ENCODE measurements around the gene RPS15. TPM values are rescaled to one million over a fixed set of nuclear protein-coding genes. Genes with fewer than 3 reads are reported as not detected.
"Not testable (repeated sequence)": the region's sequence is repeated elsewhere in the genome, so short reads cannot be mapped to it uniquely, and the experiment has no call there.

RPS15 gene
- total RNA-seq, 1 donor = 1,183 TPM

DNA sequence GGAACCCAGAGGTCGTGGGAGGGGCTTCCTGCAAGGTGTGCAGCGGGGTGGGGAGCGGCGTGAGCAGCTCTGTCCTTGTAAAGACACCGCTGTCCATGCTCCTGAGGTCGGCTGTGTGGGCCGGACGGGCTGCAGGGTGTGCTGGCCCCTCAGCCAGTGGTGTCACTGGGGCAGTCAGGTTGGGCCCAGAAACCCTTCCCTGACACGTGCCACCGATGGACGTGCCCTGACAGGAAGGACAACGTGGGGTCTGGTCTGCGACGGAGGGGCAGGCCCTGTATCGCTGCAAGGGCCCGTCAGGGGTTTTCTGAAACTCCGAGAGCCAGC lies 4.2 kb upstream of the RPS15 start:
- H3K4me1 ChIP-seq (ENCODE audit: insufficient read depth, low read length) = peaks cover 7% of the 10 kb centered on the region
- no peaks in the 10 kb centered on the region for H3K9me3 ChIP-seq (ENCODE audit: low read depth, low read length)
- H3K27me3 ChIP-seq (ENCODE audit: insufficient read depth, low read length) = no peaks in the 10 kb centered on the region
- no peak overlapping the region for H3K4me3 ChIP-seq (ENCODE audit: low read length)

DNA sequence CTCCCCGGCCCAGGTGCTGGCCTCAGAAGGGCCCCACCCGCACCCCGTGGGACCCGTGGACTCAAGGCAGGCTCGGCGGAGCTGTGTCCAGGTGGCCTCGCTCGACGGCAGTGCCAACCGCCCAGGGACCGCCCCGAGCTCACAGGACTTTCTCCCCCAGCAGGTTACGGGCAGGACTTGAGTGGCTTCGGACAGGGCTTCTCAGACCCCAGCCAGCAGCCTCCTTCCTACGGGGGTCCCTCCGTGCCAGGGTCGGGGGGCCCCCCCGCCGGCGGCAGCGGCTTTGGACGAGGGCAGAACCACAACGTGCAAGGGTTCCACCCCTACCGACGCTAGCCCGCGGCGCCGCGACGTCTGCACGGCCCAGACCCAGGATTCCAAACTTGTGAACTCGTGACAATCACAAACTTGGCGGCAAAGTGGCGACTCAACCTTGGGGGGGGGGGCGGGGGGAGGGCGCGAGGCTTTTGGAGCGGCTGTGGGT lies 3.6 kb upstream of the RPS15 start:
- Histone ChIP-seq H3K4me3 (ENCODE audit: low read length) (no peak overlapping the region), H3K27me3 (ENCODE audit: insufficient read depth, low read length) (no peaks in the 10 kb centered on the region), H3K4me1 (ENCODE audit: insufficient read depth, low read length) (peaks cover 13% of the 10 kb centered on the region), H3K9me3 (ENCODE audit: low read depth, low read length) (no peaks in the 10 kb centered on the region)

DNA sequence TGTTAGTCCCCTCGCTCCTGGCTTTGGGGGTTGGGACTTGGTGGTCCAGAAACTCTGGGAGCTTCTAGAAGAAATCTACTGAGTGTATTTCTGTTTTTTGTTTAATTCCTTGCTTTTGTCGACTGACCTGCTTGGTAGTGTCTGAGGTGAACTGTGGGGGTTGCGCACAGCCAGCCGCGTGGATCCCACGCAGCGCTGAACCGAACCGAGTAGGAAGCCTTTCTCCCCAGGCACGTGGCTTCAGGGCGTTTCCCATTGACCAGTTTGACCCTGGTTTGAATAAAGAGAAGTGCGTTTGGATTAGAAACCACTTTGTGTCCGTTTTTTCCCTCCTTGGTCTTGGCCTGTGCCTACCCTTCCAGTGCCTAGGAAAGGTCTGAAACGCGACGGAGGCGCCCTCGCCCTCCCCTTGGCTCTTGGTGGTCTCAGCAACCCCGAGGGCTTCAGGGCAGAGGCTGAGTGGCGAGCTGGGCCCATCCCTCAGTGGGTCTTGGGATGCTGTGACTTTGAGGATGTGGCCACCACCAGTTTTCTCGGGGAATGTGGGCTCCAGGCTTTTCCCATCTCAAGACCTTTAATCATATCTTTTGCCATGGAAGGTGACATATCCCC lies 2.7 kb upstream of the RPS15 start:
- Histone ChIP-seq H3K4me1 (ENCODE audit: insufficient read depth, low read length) (peaks cover 18% of the 10 kb centered on the region), H3K27me3 (ENCODE audit: insufficient read depth, low read length) (no peaks in the 10 kb centered on the region), H3K4me3 (ENCODE audit: low read length) (no peak overlapping the region), H3K9me3 (ENCODE audit: low read depth, low read length) (no peaks in the 10 kb centered on the region)

GRCh38 chr19:1437609-1438008 lies 587 bp upstream of the RPS15 start:
- Histone ChIP-seq H3K4me1 (ENCODE audit: insufficient read depth, low read length) (peaks cover 24% of the 10 kb centered on the region), H3K9me3 (ENCODE audit: low read depth, low read length) (no peaks in the 10 kb centered on the region), H3K27me3 (ENCODE audit: insufficient read depth, low read length) (no peaks in the 10 kb centered on the region), H3K4me3 (ENCODE audit: low read length) (no peak overlapping the region)

GRCh38 chr19:1438933-1439354 lies 748 bp downstream of the RPS15 start:
- Histone ChIP-seq H3K27me3 (ENCODE audit: insufficient read depth, low read length) (no peaks in the 10 kb centered on the region), H3K4me3 (ENCODE audit: low read length) (peak overlapping the region; percentile 94), H3K9me3 (ENCODE audit: low read depth, low read length) (no peaks in the 10 kb centered on the region), H3K4me1 (ENCODE audit: insufficient read depth, low read length) (peaks cover 24% of the 10 kb centered on the region)

GRCh38 chr19:1439525-1440417 lies 1.6 kb downstream of the RPS15 start:
- H3K4me1 ChIP-seq (ENCODE audit: insufficient read depth, low read length) = peaks cover 28% of the 10 kb centered on the region
- H3K4me3 ChIP-seq (ENCODE audit: low read length); H3K27me3 ChIP-seq (ENCODE audit: insufficient read depth, low read length); H3K9me3 ChIP-seq (ENCODE audit: low read depth, low read length): not testable (repeated sequence)

GRCh38 chr19:1440418-1440801 lies 2.2 kb downstream of the RPS15 start:
- Histone ChIP-seq H3K9me3 (ENCODE audit: low read depth, low read length) (no peaks in the 10 kb centered on the region), H3K4me3 (ENCODE audit: low read length) (no peak overlapping the region), H3K27me3 (ENCODE audit: insufficient read depth, low read length) (no peaks in the 10 kb centered on the region), H3K4me1 (ENCODE audit: insufficient read depth, low read length) (peaks cover 34% of the 10 kb centered on the region)

- H3K4me3 ChIP-seq (ENCODE audit: low read length) = no peak overlapping the region
- H3K27me3 ChIP-seq (ENCODE audit: insufficient read depth, low read length) = no peaks in the 10 kb centered on the region
- peaks cover 37% of the 10 kb centered on the region for H3K4me1 ChIP-seq (ENCODE audit: insufficient read depth, low read length)
- H3K9me3 ChIP-seq (ENCODE audit: low read depth, low read length) = no peaks in the 10 kb centered on the region
Measured at GRCh38 chr19:1441022-1441426, 2.8 kb downstream of the RPS15 start.

DNA sequence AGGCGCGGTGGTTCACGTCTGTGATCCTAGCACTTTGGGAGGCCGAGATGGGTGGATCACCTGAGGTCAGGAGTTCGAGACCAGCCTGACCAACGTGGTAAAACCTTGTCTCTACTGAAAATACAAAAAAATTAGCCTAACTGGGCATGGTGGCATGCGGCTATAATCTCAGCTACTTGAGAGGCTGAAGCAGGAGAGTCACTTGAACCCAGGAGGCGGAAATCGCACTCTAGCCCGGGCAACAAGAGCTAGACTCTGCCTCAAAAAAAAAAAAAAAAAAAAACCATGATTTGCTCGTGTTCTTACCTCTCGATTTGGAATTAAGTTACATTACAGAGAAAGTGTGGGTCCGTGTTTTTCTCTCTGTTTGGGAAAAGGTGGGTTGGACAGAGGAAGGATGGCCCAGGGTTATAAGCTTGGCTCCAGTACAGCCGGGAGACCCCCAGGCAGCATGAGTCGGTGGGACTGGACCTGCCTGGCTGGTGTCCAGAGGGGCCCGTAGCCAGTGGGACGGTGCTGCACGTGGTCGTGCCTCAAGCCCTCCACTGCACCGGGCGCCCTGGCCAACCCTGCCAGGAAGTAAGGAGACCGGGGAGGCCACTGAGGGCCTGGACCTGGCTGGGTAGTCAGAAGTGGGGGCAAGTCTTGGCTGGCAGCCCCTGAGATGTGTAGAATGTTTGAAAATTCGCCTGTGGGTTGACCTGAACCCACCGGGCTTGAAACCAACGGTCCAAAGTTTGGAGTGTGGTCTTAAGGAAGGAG lies 3.7 kb downstream of the RPS15 start:
- no peak overlapping the region for H3K4me3 ChIP-seq (ENCODE audit: low read length)
- peaks cover 5% of the 10 kb centered on the region for H3K27me3 ChIP-seq (ENCODE audit: insufficient read depth, low read length)
- H3K4me1 ChIP-seq (ENCODE audit: insufficient read depth, low read length) = peaks cover 44% of the 10 kb centered on the region
- no peaks in the 10 kb centered on the region for H3K9me3 ChIP-seq (ENCODE audit: low read depth, low read length)

DNA sequence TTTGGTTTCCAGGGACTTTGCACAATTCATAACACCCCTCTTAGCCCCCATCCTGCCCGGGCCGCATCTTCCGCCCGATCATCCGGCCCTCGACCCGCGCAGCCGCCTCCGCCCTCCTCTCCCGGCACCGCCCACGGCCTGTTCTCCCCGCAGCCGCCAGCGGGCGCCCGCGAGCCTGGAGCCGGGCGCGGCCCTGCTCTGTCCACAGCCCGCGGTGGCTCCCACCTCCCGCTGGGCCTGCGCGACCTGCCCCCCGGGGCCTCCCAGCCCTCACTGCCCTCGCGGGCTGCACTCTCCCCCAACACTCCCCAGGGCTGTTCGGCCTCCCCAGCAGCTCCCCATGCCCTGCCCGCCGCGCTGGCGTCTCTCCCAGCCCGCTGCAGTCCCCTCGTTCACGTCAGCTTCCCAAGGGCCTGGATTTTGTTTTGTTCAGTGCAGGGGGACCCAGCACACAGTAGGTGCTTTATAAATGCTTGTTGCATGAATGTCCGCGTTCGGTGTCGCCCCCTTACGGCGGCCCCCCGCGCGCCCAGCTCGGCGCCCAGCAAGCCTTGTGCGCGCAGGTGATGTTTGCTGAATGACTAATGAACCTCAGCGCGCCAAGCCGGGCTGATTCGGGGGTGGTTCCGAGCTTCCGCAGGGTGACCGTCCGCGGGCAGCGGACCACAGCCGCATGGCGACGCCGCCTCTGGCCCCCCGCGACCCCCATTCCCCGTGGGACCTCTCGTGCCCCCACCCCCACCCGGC lies 7.2 kb downstream of the RPS15 start:
- Histone ChIP-seq H3K27me3 (ENCODE audit: insufficient read depth, low read length) (peaks cover 35% of the 10 kb centered on the region), H3K4me1 (ENCODE audit: insufficient read depth, low read length) (peaks cover 38% of the 10 kb centered on the region), H3K4me3 (ENCODE audit: low read length) (peak overlapping the region; percentile 27), H3K9me3 (ENCODE audit: low read depth, low read length) (no peaks in the 10 kb centered on the region)

- Histone ChIP-seq H3K4me3 (ENCODE audit: low read length) (no peak overlapping the region), H3K4me1 (ENCODE audit: insufficient read depth, low read length) (peaks cover 34% of the 10 kb centered on the region), H3K27me3 (ENCODE audit: insufficient read depth, low read length) (peaks cover 43% of the 10 kb centered on the region), H3K9me3 (ENCODE audit: low read depth, low read length) (no peaks in the 10 kb centered on the region)
Measured at GRCh38 chr19:1445932-1446712, 7.9 kb downstream of the RPS15 start.

GRCh38 chr19:1446713-1447481 lies 8.7 kb downstream of the RPS15 start:
- peaks cover 50% of the 10 kb centered on the region for H3K27me3 ChIP-seq (ENCODE audit: insufficient read depth, low read length)
- no peaks in the 10 kb centered on the region for H3K9me3 ChIP-seq (ENCODE audit: low read depth, low read length)

GRCh38 chr19:1447504-1447903 lies 9.3 kb downstream of the RPS15 start:
- no peak overlapping the region for H3K4me3 ChIP-seq (ENCODE audit: low read length)
- H3K27me3 ChIP-seq (ENCODE audit: insufficient read depth, low read length) = peaks cover 54% of the 10 kb centered on the region
- no peaks in the 10 kb centered on the region for H3K9me3 ChIP-seq (ENCODE audit: low read depth, low read length)
- peaks cover 34% of the 10 kb centered on the region for H3K4me1 ChIP-seq (ENCODE audit: insufficient read depth, low read length)

More at GRCh38 chr19:1446713-1447481, 8.7 kb downstream of the RPS15 start:
- Histone ChIP-seq H3K4me1 (ENCODE audit: insufficient read depth, low read length) (peaks cover 34% of the 10 kb centered on the region), H3K4me3 (ENCODE audit: low read length) (no peak overlapping the region)
